HepG2 (cell line): Measurements from ENCODE around the gene PKIB. TPM values are rescaled to one million over a fixed set of nuclear protein-coding genes. Genes with fewer than 3 reads are reported as not detected.

ENCODE experiments used
- ATAC-seq: fragments of 200-7000 bp; cut with Tn5 transposase; 3 replicates; pipeline ENCODE4 v1.9.1; 2020; ENCODE audit warnings: mild to moderate bottlenecking, moderate library complexity
- Bru-seq: library from RNA; stranded (reverse); fragments of 400-500 nt; gene quantifications from one replicate; lab custom pipeline; 2021; lab: Mats Ljungman, UMichigan
- BruChase-seq, 2 experiments: library from RNA; stranded (reverse); fragments of 400-500 nt; gene quantifications; one replicate each; lab custom pipeline; 2021; lab: Mats Ljungman, UMichigan
- BruUV-seq: library from RNA; stranded (reverse); fragments of 400-500 nt; replicated peaks from 2 replicates; lab custom pipeline; 2021; lab: Mats Ljungman, UMichigan
- CTCF ChIA-PET: fragments of 300-600 bp; formaldehyde crosslinking; extraction: SDS; loops from one replicate; lab custom pipeline; 2021; ENCODE audit warnings: low total read pairs, inconsistent platforms, low intra/inter-chr PET ratio; lab: Yijun Ruan, JAX
- POLR2A ChIA-PET: fragments of 350-600 bp; sonication (Branson Sonifier 250); formaldehyde crosslinking; loops from one replicate; lab custom pipeline; 2020; ENCODE audit warnings: antibody characterized with exemption, inconsistent platforms; lab: Yijun Ruan, JAX
- DNase-seq: peaks from one replicate; pipeline ENCODE4 v3.0.0-alpha.2; 2015; ENCODE audit warnings: low spot score
- FAIRE-seq: peaks from 3 replicates; lab custom pipeline; 2011; peaks lifted over from hg19 to GRCh38; lab: Jason Lieb, UNC
- H2AFZ ChIP-seq: one replicate; pipeline ENCODE4 v1.6.1; 2011; ENCODE audit warnings: low read length, inconsistent platforms
- H3K27ac ChIP-seq: fragments of 300-600 bp; 3 replicates; pipeline ENCODE4 v1.8.0; 2011; ENCODE audit warnings: mixed run types, mild to moderate bottlenecking, mixed read lengths, low read length, inconsistent platforms; ENCODE audit not compliant: insufficient read depth; ENCODE audit errors: extremely low read length
- H3K27me3 ChIP-seq, 2 experiments: fragments of 200-600 bp in 1 of 2; 2 replicates in 1 of 2; 3 replicates in 1 of 2; pipeline versions ENCODE4 v1.6.0 to v1.8.0; 2011; ENCODE audit warnings: low read length in 2 of 2, mild to moderate bottlenecking in 2 of 2, moderate library complexity in 2 of 2, inconsistent platforms in 1 of 2; ENCODE audit not compliant: insufficient read depth in 2 of 2, control insufficient read depth in 1 of 2
- H3K36me3 ChIP-seq, 2 experiments: fragments of 200-600 bp in 1 of 2; replicated peaks in 1 of 2; 2 replicates in 1 of 2; 3 replicates in 1 of 2; pipeline versions ENCODE4 v1.5.1 to v1.8.0; 2011; ENCODE audit warnings: low read length in 2 of 2, inconsistent platforms in 1 of 2; ENCODE audit not compliant: insufficient read depth in 2 of 2, control insufficient read depth in 1 of 2
- H3K4me1 ChIP-seq: 2 replicates; pipeline ENCODE4 v1.5.1; 2012; ENCODE audit warnings: low read length, inconsistent platforms; ENCODE audit not compliant: insufficient read depth
- H3K4me2 ChIP-seq: 2 replicates; pipeline ENCODE4 v1.6.0; 2011; ENCODE audit warnings: low read depth, low read length, inconsistent platforms
- H3K4me3 ChIP-seq, 3 experiments: fragments of 200-600 bp in 1 of 3; sonication (generic), shearing (Covaris generic) in 1 of 3; replicated peaks in 1 of 3; 2 replicates each; pipeline ENCODE4 v1.5.1; 2011 to 2016; ENCODE audit warnings: low read length in 3 of 3, inconsistent platforms in 2 of 3, low read depth in 2 of 3, mild to moderate bottlenecking in 2 of 3, control low read depth in 1 of 3, mixed read lengths in 1 of 3; ENCODE audit not compliant: insufficient read depth in 1 of 3
- H3K79me2 ChIP-seq: one replicate; pipeline ENCODE4 v1.6.1; 2011; ENCODE audit warnings: low read length, inconsistent platforms; ENCODE audit not compliant: insufficient read depth
- H3K9ac ChIP-seq: 2 replicates; pipeline ENCODE4 v1.6.0; 2011; ENCODE audit warnings: mild to moderate bottlenecking, low read depth, low read length, inconsistent platforms; ENCODE audit not compliant: insufficient read depth
- H3K9me3 ChIP-seq: 2 replicates; pipeline ENCODE4 v1.5.1; 2012; ENCODE audit warnings: mild to moderate bottlenecking, low read length
- H4K20me1 ChIP-seq: 2 replicates; pipeline ENCODE4 v1.6.0; 2011; ENCODE audit warnings: inconsistent platforms, mild to moderate bottlenecking, low read length, moderate library complexity; ENCODE audit not compliant: insufficient read depth
- ARNTL ChIP-seq: sonication (generic); formaldehyde crosslinking; IDR thresholded peaks from 2 replicates; pipeline ENCODE4 v1.4.0; 2020; ENCODE audit warnings: mild to moderate bottlenecking, missing genetic modification reagents
- ETV5 ChIP-seq: IDR thresholded peaks from 2 replicates; pipeline ENCODE4 v1.6.1; 2018; ENCODE audit warnings: missing biosample characterization, missing genetic modification reagents, inconsistent platforms, borderline replicate concordance
- FOXA1 ChIP-seq, 2 experiments: fragments of 450-650 bp in 1 of 2; sonication (generic) in 1 of 2; formaldehyde crosslinking in 1 of 2; IDR thresholded peaks; 2 replicates each; pipeline versions ENCODE4 v1.4.0 to v1.6.1; 2016 to 2020; ENCODE audit warnings: missing genetic modification reagents in 1 of 2
- GTF2F1 ChIP-seq: fragments of 150-350 bp; IDR thresholded peaks from 2 replicates; pipeline ENCODE4 v1.6.1; 2014; ENCODE audit warnings: low read length
- HNRNPUL1 ChIP-seq: fragments of 200-400 bp; formaldehyde crosslinking; IDR thresholded peaks from 2 replicates; pipeline ENCODE4 v1.6.1; 2017; ENCODE audit warnings: low read depth, mild to moderate bottlenecking, low read length, moderate library complexity
- POGZ ChIP-seq: sonication (generic); formaldehyde crosslinking; IDR thresholded peaks from 2 replicates; pipeline ENCODE4 v1.4.0; 2020; ENCODE audit warnings: mild to moderate bottlenecking, missing genetic modification reagents
- TOPORS ChIP-seq: sonication (generic); formaldehyde crosslinking; IDR thresholded peaks from 2 replicates; pipeline ENCODE4 v1.8.0; 2023; ENCODE audit warnings: mild to moderate bottlenecking, missing genetic modification reagents
- ZBTB7B ChIP-seq: sonication (generic); formaldehyde crosslinking; IDR thresholded peaks from 2 replicates; pipeline ENCODE4 v1.4.0; 2020; ENCODE audit warnings: missing genetic modification reagents
- ZFP36L2 ChIP-seq: sonication (generic); formaldehyde crosslinking; IDR thresholded peaks from 2 replicates; pipeline ENCODE4 v1.4.0; 2020; ENCODE audit warnings: missing genetic modification reagents
- ZMYM3 ChIP-seq: sonication (generic); formaldehyde crosslinking; IDR thresholded peaks from 2 replicates; pipeline ENCODE4 v1.5.1; 2020; ENCODE audit warnings: mild to moderate bottlenecking, missing genetic modification reagents
- ZNF362 ChIP-seq: sonication (generic); formaldehyde crosslinking; IDR thresholded peaks from 2 replicates; pipeline ENCODE4 v1.4.0; 2020; ENCODE audit warnings: missing genetic modification reagents, mild to moderate bottlenecking, borderline replicate concordance
- WGBS: methylation state at CpG from one replicate; pipeline ENCODE4 v1.1.6; 2017; ENCODE audit warnings: low lambda C conversion rate; 5-methylcytosine and 5-hydroxymethylcytosine counted together
- in situ Hi-C: cut with HindIII; loops from 2 replicates; pipeline ENCODE4 v1.10.0; 2017; ENCODE audit warnings: low pct_unique_long_range_greater_than_20kb; ENCODE audit not compliant: extremely low pct_ligation_motif_present
- intact Hi-C: fragments of 100-400 bp; cut with micrococcal nuclease; formaldehyde crosslinking; loops from one replicate; pipeline ENCODE4 v1.10.0; 2022; ENCODE audit not compliant: unreplicated experiment
- long read RNA-seq, 2 experiments: library from RNA in 1 of 2; library from polyadenylated mRNA in 1 of 2; stranded (forward) in 1 of 2; unstranded in 1 of 2; transcript quantifications; one replicate each; pipeline ENCODE4 v2.0.0, GENCODE V29; 2019 to 2022
- polyA minus RNA-seq, 3 experiments: library from RNA; depleted of rRNA, polyadenylated mRNA; stranded (reverse); fragments of >200 nt; gene quantifications; 2 replicates each; pipeline ENCODE4 v1.2.3, GENCODE V29; 2011; ENCODE audit warnings: low replicate concordance in 1 of 3
- polyA plus RNA-seq, 8 experiments: library from polyadenylated mRNA; depleted of rRNA in 3 of 8; stranded (reverse) in 7 of 8; unstranded in 1 of 8; fragments of >200 nt; fragmentation: Illumina TruSeq in 4 of 8; extraction: Trizol in 4 of 8; gene quantifications; 2 replicates each; pipeline versions ENCODE4 v1.2.1 to v1.2.3, GENCODE V29; 2011 to 2016; ENCODE audit warnings: low read depth in 4 of 8, missing spikeins in 1 of 8, mixed read lengths in 1 of 8; ENCODE audit not compliant: insufficient read depth in 1 of 8
- total RNA-seq, 5 experiments: library from RNA; depleted of rRNA; stranded (reverse); fragments of >200 nt; fragmentation: Illumina TruSeq; extraction: Trizol; gene quantifications; 2 replicates each; pipeline ENCODE4 v1.2.3, GENCODE V29; 2016; ENCODE audit warnings: low read depth in 1 of 5
- TF ChIP-seq, protein P1 (sequence below): sonication (generic); formaldehyde crosslinking; IDR thresholded peaks from 2 replicates; pipeline ENCODE4 v1.4.0; 2020; ENCODE audit warnings: low read depth, missing genetic modification reagents

The PKIB gene, protein sequence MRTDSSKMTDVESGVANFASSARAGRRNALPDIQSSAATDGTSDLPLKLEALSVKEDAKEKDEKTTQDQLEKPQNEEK
- total RNA-seq (2016; rRNA removed; fragmentation: Illumina TruSeq; extraction: Trizol): 1.5 and 2.2 TPM in 2 replicates
- 0.71 and 1.9 TPM in 2 replicates for total RNA-seq (2016; cell fraction: cytosol; rRNA removed; fragmentation: Illumina TruSeq; extraction: Trizol; ENCODE audit: low read depth)
- 1.2 and 1.3 TPM in 2 replicates for total RNA-seq (2016; cell fraction: insoluble cytoplasmic fraction; rRNA removed; fragmentation: Illumina TruSeq; extraction: Trizol)
- 1.8 and 2.9 TPM in 2 replicates for total RNA-seq (2016; cell fraction: membrane; rRNA removed; fragmentation: Illumina TruSeq; extraction: Trizol)
- total RNA-seq (2016; cell fraction: nucleus; rRNA removed; fragmentation: Illumina TruSeq; extraction: Trizol): 0.90 and 1.4 TPM in 2 replicates
- 0.97 and 1.4 TPM in 2 replicates for polyA plus RNA-seq (2011; rRNA removed)
- polyA plus RNA-seq (2011; cell fraction: cytosol; rRNA removed): 0.58 and 1.0 TPM in 2 replicates
- 0.69 and 1.1 TPM in 2 replicates for polyA plus RNA-seq (2011; cell fraction: nucleus; rRNA removed)
- 1.3 and 1.4 TPM in 2 replicates for polyA plus RNA-seq (2012)
- polyA plus RNA-seq (2016; cell fraction: cytosol; fragmentation: Illumina TruSeq; extraction: Trizol; ENCODE audit: low read depth): 1.8 and 2.2 TPM in 2 replicates
- 2.6 TPM in 2 replicates for polyA plus RNA-seq (2016; cell fraction: insoluble cytoplasmic fraction; fragmentation: Illumina TruSeq; extraction: Trizol; ENCODE audit: low read depth)
- polyA plus RNA-seq (2016; cell fraction: membrane; fragmentation: Illumina TruSeq; extraction: Trizol; ENCODE audit: low read depth): 2.4 and 3.0 TPM in 2 replicates
- polyA plus RNA-seq (2016; cell fraction: nucleus; fragmentation: Illumina TruSeq; extraction: Trizol; ENCODE audit: insufficient read depth, low read depth): 1.9 and 2.3 TPM in 2 replicates
- polyA minus RNA-seq (2011; rRNA and poly(A)+ RNA removed; ENCODE audit: low replicate concordance): 0.20 TPM in 1 of 2 replicates, not detected in the other
- not detected in 2 replicates for polyA minus RNA-seq (2011; cell fraction: cytosol; rRNA and poly(A)+ RNA removed)
- 2.5 and 2.8 TPM in 2 replicates for polyA minus RNA-seq (2011; cell fraction: nucleus; rRNA and poly(A)+ RNA removed)
- percentile 26 among the genes with signal in this experiment for Bru-seq, nascent RNA
- percentile 22 among the genes with signal in this experiment for BruChase-seq, experiment 1, labeled RNA remaining after a 6-hour chase
- percentile 29 among the genes with signal in this experiment for BruChase-seq, experiment 2, labeled RNA remaining after a 2-hour chase
- long read RNA-seq, experiment 1, partial matches to known transcripts: 0 of 4 reads
- long read RNA-seq, experiment 1, other reads (novel, unspliced or antisense): 3 of 4 reads
- long read RNA-seq, experiment 2, partial matches to known transcripts: 0 of 1 reads
- long read RNA-seq, experiment 2, other reads (novel, unspliced or antisense): 0 of 1 reads

DNA sequence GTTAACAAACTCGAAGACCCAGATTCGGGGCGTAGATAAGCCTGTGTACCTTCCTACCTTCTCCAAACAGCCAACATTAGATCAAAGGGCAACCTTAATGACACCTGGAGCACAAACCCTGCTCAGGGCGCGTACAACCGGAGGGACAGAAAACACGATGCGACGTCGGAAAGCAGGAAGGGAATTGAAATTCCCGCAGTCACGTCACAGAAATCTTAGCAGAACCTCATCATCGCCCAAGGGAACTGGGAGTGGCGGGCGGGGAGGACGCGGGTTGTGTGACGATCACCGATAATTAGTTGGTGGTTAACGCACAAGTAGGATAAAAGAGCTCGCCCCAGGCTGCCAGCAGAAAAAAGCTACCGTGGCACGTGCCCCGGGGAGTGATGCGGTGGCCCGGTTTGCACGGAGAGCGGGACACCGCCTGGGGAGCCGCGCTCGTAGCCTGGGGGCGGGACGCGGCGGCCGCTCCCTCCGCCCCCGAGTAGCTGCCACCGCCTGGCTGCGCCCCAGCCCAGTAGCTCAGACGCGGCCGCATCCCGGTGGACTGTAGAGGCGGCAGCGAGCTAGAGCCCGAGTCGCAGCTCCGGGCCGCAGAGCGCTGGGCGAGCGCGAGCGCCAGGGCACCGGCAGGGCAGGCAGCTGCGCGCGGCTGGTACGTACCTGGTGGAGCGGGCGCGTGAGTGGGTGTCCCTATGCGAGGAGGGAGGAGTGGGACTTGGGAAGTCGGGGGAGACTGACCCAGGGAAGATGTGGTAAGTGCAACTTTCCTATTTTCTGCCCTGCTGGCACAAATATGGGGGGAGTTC, at the start of gene PKIB:
TSS of gene PKIB (plus strand) at position 525 of the 809 bp plus-strand sequence. CDS start 107,390 bp downstream, outside the sequence.
- no peaks in the 10 kb centered on the region for H4K20me1 ChIP-seq
- ATAC-seq (peak; percentile 100), FAIRE-seq (peak; percentile 44), DNase-seq (peak; percentile 64)
- under 1% methylated on average over 27 of the region's 66 CpGs for WGBS
- peaks cover 4 to 20% of the 10 kb centered on the region in 2 experiments; a peak in 4 of 5 replicates for H3K27me3 ChIP-seq
- intact Hi-C loops: loop anchor here (5.0 to 10.0 kb wide), 2 partner anchors 138 to 225 kb away; partner anchors contain the start of gene SERINC1
- peak within 1 kb of the TSS; percentile 45 to 72 (median 58) for H3K4me3 ChIP-seq
- H3K27ac ChIP-seq: no peak within 1 kb of the TSS
- no peaks in the 10 kb centered on the region for H3K79me2 ChIP-seq
- H3K36me3 ChIP-seq: no peaks in the 10 kb centered on the region
- in situ Hi-C loops: no loop called here
- H3K4me1 ChIP-seq: peaks cover 18% of the 10 kb centered on the region
- peak within 1 kb of the TSS; percentile 98 for H3K4me2 ChIP-seq
- H3K9me3 ChIP-seq: no peaks in the 10 kb centered on the region
- no peak within 1 kb of the TSS for H2AFZ ChIP-seq
- ChIA-PET CTCF (no interaction called here), POLR2A (no interaction called here)
- H3K9ac ChIP-seq: peak within 1 kb of the TSS; percentile 13; the same call in 1 of the 2 replicates
- no TSS peak for BruUV-seq
- no peak for TF ChIP-seq GTF2F1
- no peak; the same call in 1 of the 2 replicates for TF ChIP-seq ETV5
- TF ChIP-seq ZBTB7B (CRISPR knock-in tag): 0 out of 2 replicates have a peak, but pooled peaks have one; percentile 52
- TF ChIP-seq FOXA1 (IDR thresholded peaks at IDR 0.05): no peak
- TF ChIP-seq FOXA1 (CRISPR knock-in tag; IDR thresholded peaks at IDR 0.05): no peak
- no peak for TF ChIP-seq ZFP36L2 (CRISPR knock-in tag)
- peak; percentile 61; the same call in 1 of the 2 replicates for TF ChIP-seq ARNTL
- TF ChIP-seq POGZ (CRISPR knock-in tag): no peak; the same call in 1 of the 2 replicates
- no peak for TF ChIP-seq HNRNPUL1
- 0 out of 2 replicates have a peak, but pooled peaks have one; percentile 21 for TF ChIP-seq TOPORS (CRISPR knock-in tag)
- 0 out of 2 replicates have a peak, but pooled peaks have one; percentile 23 for TF ChIP-seq ZNF362 (CRISPR knock-in tag)
- TF ChIP-seq, protein P1, sequence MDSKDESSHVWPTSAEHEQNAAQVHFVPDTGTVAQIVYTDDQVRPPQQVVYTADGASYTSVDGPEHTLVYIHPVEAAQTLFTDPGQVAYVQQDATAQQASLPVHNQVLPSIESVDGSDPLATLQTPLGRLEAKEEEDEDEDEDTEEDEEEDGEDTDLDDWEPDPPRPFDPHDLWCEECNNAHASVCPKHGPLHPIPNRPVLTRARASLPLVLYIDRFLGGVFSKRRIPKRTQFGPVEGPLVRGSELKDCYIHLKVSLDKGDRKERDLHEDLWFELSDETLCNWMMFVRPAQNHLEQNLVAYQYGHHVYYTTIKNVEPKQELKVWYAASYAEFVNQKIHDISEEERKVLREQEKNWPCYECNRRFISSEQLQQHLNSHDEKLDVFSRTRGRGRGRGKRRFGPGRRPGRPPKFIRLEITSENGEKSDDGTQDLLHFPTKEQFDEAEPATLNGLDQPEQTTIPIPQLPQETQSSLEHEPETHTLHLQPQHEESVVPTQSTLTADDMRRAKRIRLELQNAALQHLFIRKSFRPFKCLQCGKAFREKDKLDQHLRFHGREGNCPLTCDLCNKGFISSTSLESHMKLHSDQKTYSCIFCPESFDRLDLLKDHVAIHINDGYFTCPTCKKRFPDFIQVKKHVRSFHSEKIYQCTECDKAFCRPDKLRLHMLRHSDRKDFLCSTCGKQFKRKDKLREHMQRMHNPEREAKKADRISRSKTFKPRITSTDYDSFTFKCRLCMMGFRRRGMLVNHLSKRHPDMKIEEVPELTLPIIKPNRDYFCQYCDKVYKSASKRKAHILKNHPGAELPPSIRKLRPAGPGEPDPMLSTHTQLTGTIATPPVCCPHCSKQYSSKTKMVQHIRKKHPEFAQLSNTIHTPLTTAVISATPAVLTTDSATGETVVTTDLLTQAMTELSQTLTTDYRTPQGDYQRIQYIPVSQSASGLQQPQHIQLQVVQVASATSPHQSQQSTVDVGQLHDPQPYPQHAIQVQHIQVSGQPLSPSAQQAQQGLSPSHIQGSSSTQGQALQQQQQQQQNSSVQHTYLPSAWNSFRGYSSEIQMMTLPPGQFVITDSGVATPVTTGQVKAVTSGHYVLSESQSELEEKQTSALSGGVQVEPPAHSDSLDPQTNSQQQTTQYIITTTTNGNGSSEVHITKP (CRISPR knock-in tag): no peak
- no peak for TF ChIP-seq ZMYM3 (CRISPR knock-in tag)
